SH-SY5Y (cell line): ENCODE results near the gene NRK.

ENCODE experiments used
- GATA2 ChIP-seq: IDR thresholded peaks from 2 replicates; pipeline ENCODE4 v1.6.1; 2011; ENCODE audit warnings: mild to moderate bottlenecking, low read depth, low read length
- GATA3 ChIP-seq: IDR thresholded peaks from 2 replicates; pipeline ENCODE4 v1.6.1; 2011; ENCODE audit warnings: low read depth, mild to moderate bottlenecking, low read length, moderate library complexity

GRCh38 chrX:105882581-105883275, 60.4 kb downstream of the NRK start:
- TF ChIP-seq GATA3 (no peak), GATA2 (no peak)
